ENCODE results near the gene PDCL2. TPM values are rescaled to one million over a fixed set of nuclear protein-coding genes. Genes with fewer than 3 reads are reported as not detected.

The PDCL2 gene
- total RNA-seq (2022) = not detected in 2 replicates
- not detected for Bru-seq, nascent RNA
- BruChase-seq, experiment 1, labeled RNA remaining after a 2-hour chase = not detected
- percentile 5 among the genes with signal in this experiment for BruChase-seq, experiment 2, labeled RNA remaining after a 6-hour chase
- long read RNA-seq = 0 reads

DNA sequence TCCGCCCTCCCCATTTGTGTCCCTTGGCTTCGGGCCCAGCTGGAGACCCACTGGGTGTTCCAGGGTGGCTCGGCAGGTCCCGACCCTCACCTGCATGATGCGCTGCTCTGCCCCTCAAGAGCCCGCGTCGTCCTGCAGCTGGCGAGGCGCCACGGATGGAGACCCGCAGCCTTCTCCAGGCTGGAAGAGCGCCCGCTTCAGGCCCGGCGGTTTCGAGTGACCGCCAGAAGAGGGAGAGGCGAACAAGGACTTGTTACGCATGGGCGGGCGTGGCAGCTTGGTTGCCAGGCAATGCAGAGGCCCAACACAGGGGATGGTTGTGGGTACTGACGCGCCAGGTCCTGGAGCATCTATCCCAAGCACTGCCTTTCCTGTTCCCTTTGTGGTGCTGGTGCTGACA, at the start of gene PDCL2:
PDCL2 (minus strand) TSS at position 232 of the 400 bp plus-strand sequence; CDS start at position 96, 136 bp downstream.
- Histone ChIP-seq H3K9me3 (no peaks in the 10 kb centered on the region), H3K27me3 (replicated peaks; ENCODE audit: control insufficient read depth, insufficient read depth, low read length) (no peaks in the 10 kb centered on the region), H3K4me1 (no peaks in the 10 kb centered on the region), H3K36me3 (ENCODE audit: control insufficient read depth, insufficient read depth, low read length) (no peaks in the 10 kb centered on the region), H3K4me3 (ENCODE audit: low read depth, low read length) (no peak within 1 kb of the TSS)
- no peaks in the 10 kb centered on the region for H3K36me3 Mint-ChIP-seq (ENCODE audit: insufficient read depth, unreplicated experiment)
- no peak within 1 kb of the TSS for H3K27ac Mint-ChIP-seq (ENCODE audit: unreplicated experiment)
- H3K4me1 Mint-ChIP-seq (ENCODE audit: low read depth, unreplicated experiment) = no peaks in the 10 kb centered on the region
- peaks cover 4% of the 10 kb centered on the region for H3K27me3 Mint-ChIP-seq (ENCODE audit: insufficient read depth, unreplicated experiment)
- intact Hi-C loops (cut with micrococcal nuclease; ENCODE audit: unreplicated experiment) = no loop called here
- BruUV-seq (replicated peaks) = no TSS peak
- H3K4me3 Mint-ChIP-seq (ENCODE audit: unreplicated experiment) = no peak within 1 kb of the TSS
- POLR2A ChIA-PET = no interaction called here
- CTCF ChIA-PET = no interaction called here
- TF ChIP-seq, protein P1, sequence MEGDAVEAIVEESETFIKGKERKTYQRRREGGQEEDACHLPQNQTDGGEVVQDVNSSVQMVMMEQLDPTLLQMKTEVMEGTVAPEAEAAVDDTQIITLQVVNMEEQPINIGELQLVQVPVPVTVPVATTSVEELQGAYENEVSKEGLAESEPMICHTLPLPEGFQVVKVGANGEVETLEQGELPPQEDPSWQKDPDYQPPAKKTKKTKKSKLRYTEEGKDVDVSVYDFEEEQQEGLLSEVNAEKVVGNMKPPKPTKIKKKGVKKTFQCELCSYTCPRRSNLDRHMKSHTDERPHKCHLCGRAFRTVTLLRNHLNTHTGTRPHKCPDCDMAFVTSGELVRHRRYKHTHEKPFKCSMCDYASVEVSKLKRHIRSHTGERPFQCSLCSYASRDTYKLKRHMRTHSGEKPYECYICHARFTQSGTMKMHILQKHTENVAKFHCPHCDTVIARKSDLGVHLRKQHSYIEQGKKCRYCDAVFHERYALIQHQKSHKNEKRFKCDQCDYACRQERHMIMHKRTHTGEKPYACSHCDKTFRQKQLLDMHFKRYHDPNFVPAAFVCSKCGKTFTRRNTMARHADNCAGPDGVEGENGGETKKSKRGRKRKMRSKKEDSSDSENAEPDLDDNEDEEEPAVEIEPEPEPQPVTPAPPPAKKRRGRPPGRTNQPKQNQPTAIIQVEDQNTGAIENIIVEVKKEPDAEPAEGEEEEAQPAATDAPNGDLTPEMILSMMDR (IDR thresholded peaks at IDR 0.05; ENCODE audit: insufficient read depth in 1 of 2, low read depth in 1 of 2, low read length in 1 of 2, severe bottlenecking in 1 of 2, unreplicated experiment in 1 of 2) = no peak
- H3K9me3 Mint-ChIP-seq (ENCODE audit: unreplicated experiment) = peaks cover 10% of the 10 kb centered on the region
- DNase-seq = no peak

DNA sequence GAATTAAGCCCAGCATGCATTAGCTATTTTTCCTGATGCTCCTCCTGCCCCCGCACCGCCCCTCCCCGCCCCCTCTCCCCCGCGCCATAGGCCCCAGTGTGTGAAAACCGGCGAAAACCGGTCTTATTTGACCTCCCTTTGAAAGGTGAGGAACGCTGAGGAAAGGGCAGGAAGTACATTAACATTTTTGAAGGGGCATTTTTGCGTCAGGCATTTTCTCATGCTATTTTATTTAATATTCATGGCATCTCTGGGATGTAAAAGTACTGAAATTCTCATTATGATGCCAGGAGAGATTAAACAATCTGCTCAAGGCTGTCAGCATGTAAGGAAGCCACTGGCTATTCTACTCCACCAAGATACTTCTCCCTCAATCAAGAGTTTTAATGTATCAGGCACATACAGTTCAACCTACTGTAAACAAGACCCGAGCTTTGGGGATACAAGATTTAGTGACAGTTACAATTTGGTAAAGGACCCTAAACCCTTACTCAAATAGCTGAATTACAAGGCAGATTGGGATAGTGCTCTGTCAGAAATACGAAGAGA, 45.3 kb upstream of the PDCL2 start:
- intact Hi-C loops (cut with micrococcal nuclease; ENCODE audit: unreplicated experiment) = loop anchor here (2.0 to 5.0 kb wide), 2 partner anchors 190 to 229 kb away; no protein-coding TSS in a partner anchor
- H3K36me3 Mint-ChIP-seq (ENCODE audit: insufficient read depth, unreplicated experiment) = no peaks in the 10 kb centered on the region
- no peaks in the 10 kb centered on the region for H3K9me3 Mint-ChIP-seq (ENCODE audit: unreplicated experiment)
- peaks cover 24% of the 10 kb centered on the region for H3K27me3 Mint-ChIP-seq (ENCODE audit: insufficient read depth, unreplicated experiment)
- Histone ChIP-seq H3K36me3 (ENCODE audit: control insufficient read depth, insufficient read depth, low read length) (no peaks in the 10 kb centered on the region), H3K9me3 (no peaks in the 10 kb centered on the region), H3K27me3 (replicated peaks; ENCODE audit: control insufficient read depth, insufficient read depth, low read length) (peaks cover 3% of the 10 kb centered on the region), H3K4me1 (no peaks in the 10 kb centered on the region), H3K4me3 (ENCODE audit: low read depth, low read length) (no peak overlapping the region)
- BruUV-seq (replicated peaks) = no TSS peak
- TF ChIP-seq, protein P1 (IDR thresholded peaks at IDR 0.05; ENCODE audit: insufficient read depth in 1 of 2, low read depth in 1 of 2, low read length in 1 of 2, severe bottlenecking in 1 of 2, unreplicated experiment in 1 of 2) = no peak
- no peak overlapping the region for H3K27ac Mint-ChIP-seq (ENCODE audit: unreplicated experiment)
- peaks cover 7% of the 10 kb centered on the region for H3K4me1 Mint-ChIP-seq (ENCODE audit: low read depth, unreplicated experiment)
- ChIA-PET CTCF (interaction anchor here (0.7 to 1.1 kb wide), 2 partner anchors 90 to 91 kb away, joined by 3 to 4 read pairs; no protein-coding TSS in a partner anchor), POLR2A (no interaction called here)
- DNase-seq = no peak
- H3K4me3 Mint-ChIP-seq (ENCODE audit: unreplicated experiment) = peak overlapping the region; percentile 76

DNA sequence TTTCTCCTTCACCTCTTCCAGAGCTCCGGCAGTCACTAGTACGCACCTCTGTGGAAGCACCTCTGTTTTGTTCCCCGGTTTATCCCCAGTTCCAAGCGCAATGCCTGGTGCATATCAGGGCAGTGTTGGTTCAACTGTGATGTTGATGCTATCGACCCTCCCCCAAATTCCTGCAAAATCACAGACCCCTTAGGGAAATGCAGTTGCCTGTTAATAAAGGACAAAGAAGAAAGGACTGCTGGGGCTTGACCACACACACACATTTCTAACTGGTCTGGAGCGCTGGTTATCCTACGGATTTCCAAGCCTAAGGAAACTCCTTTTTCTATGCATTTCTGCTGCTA, 44.6 kb upstream of the PDCL2 start:
- no peak overlapping the region for H3K27ac Mint-ChIP-seq (ENCODE audit: unreplicated experiment)
- H3K36me3 ChIP-seq (ENCODE audit: control insufficient read depth, insufficient read depth, low read length) = no peaks in the 10 kb centered on the region
- H3K27me3 ChIP-seq (replicated peaks; ENCODE audit: control insufficient read depth, insufficient read depth, low read length) = peaks cover 3% of the 10 kb centered on the region
- H3K4me3 ChIP-seq (ENCODE audit: low read depth, low read length) = no peak overlapping the region; the same call in 1 of the 2 replicates
- H3K4me1 ChIP-seq = no peaks in the 10 kb centered on the region
- no peaks in the 10 kb centered on the region for H3K9me3 ChIP-seq
- DNase-seq = no peak
- no peaks in the 10 kb centered on the region for H3K36me3 Mint-ChIP-seq (ENCODE audit: insufficient read depth, unreplicated experiment)
- no TSS peak for BruUV-seq (replicated peaks)
- H3K9me3 Mint-ChIP-seq (ENCODE audit: unreplicated experiment) = no peaks in the 10 kb centered on the region
- TF ChIP-seq, protein P1 (IDR thresholded peaks at IDR 0.05; ENCODE audit: insufficient read depth in 1 of 2, low read depth in 1 of 2, low read length in 1 of 2, severe bottlenecking in 1 of 2, unreplicated experiment in 1 of 2) = no peak
- POLR2A ChIA-PET = no interaction called here
- H3K4me1 Mint-ChIP-seq (ENCODE audit: low read depth, unreplicated experiment) = peaks cover 7% of the 10 kb centered on the region
- peak overlapping the region; percentile 76 for H3K4me3 Mint-ChIP-seq (ENCODE audit: unreplicated experiment)
- intact Hi-C loops (cut with micrococcal nuclease; ENCODE audit: unreplicated experiment) = loop anchor here (2.0 to 5.0 kb wide), 2 partner anchors 189 to 230 kb away; no protein-coding TSS in a partner anchor
- CTCF ChIA-PET = interaction anchor here (1.0 kb wide), 1 partner anchor 204 kb away, joined by 6 read pairs; no protein-coding TSS in a partner anchor
- H3K27me3 Mint-ChIP-seq (ENCODE audit: insufficient read depth, unreplicated experiment) = peaks cover 24% of the 10 kb centered on the region
